WTC11 (cell line): ENCODE measurements around the gene CAMKMT. TPM values are rescaled to one million over a fixed set of nuclear protein-coding genes. Genes with fewer than 3 reads are reported as not detected.
A peak's percentile ranks its signal among the peaks of the same experiment; 100 is the strongest.

Experiments used
- ATAC-seq: fragments of 200-7000 bp; cut with Tn5 transposase; 2 replicates; pipeline ENCODE4 v1.10.0; 2021; ENCODE audit warnings: mild to moderate bottlenecking, moderate library complexity
- CTCF ChIA-PET: fragments of 300-600 bp; sonication (Branson Sonifier 250); formaldehyde crosslinking; loops from one replicate; lab custom pipeline; 2021; ENCODE audit warnings: antibody characterized with exemption; lab: Charles Lee
- POLR2A ChIA-PET: fragments of 350-600 bp; sonication (Branson Sonifier 250); formaldehyde crosslinking; loops from one replicate; lab custom pipeline; 2021; ENCODE audit warnings: antibody characterized with exemption; lab: Charles Lee
- DNase-seq: peaks from one replicate; pipeline ENCODE4 v3.0.0; 2021; ENCODE audit warnings: low spot score
- H3K27ac Mint-ChIP-seq: 2 replicates; pipeline ENCODE4 v1.8.0; 2021; ENCODE audit warnings: mixed read lengths
- H3K27me3 Mint-ChIP-seq: 2 replicates; pipeline ENCODE4 v1.8.0; 2021; ENCODE audit warnings: low read depth, mild to moderate bottlenecking, moderate library complexity, mixed read lengths
- H3K36me3 Mint-ChIP-seq: 2 replicates; pipeline ENCODE4 v1.8.0; 2021; ENCODE audit warnings: mixed read lengths
- H3K4me1 Mint-ChIP-seq: 2 replicates; pipeline ENCODE4 v1.8.0; 2022; ENCODE audit warnings: mixed read lengths
- H3K4me3 Mint-ChIP-seq: 2 replicates; pipeline ENCODE4 v1.8.0; 2021; ENCODE audit warnings: mild to moderate bottlenecking, moderate library complexity, mixed read lengths
- H3K9me3 Mint-ChIP-seq: 2 replicates; pipeline ENCODE4 v1.8.0; 2021; ENCODE audit warnings: mixed read lengths
- ATF1 ChIP-seq: sonication (generic); formaldehyde crosslinking; IDR thresholded peaks from 2 replicates; pipeline ENCODE4 v1.8.1; 2023; ENCODE audit warnings: mild to moderate bottlenecking, moderate library complexity, missing genetic modification reagents
- CBFB ChIP-seq: sonication (generic); formaldehyde crosslinking; IDR thresholded peaks from 2 replicates; pipeline ENCODE4 v1.8.1; 2022; ENCODE audit warnings: mild to moderate bottlenecking, low read depth, missing genetic modification reagents
- ETV6 ChIP-seq: sonication (generic); formaldehyde crosslinking; IDR thresholded peaks from 2 replicates; pipeline ENCODE4 v1.8.1; 2022; ENCODE audit warnings: mild to moderate bottlenecking, missing genetic modification reagents
- FOXJ3 ChIP-seq: sonication (generic); formaldehyde crosslinking; IDR thresholded peaks from 2 replicates; pipeline ENCODE4 v1.9.0; 2021; ENCODE audit warnings: missing genetic modification reagents, mild to moderate bottlenecking, borderline replicate concordance
- GABPB1 ChIP-seq: sonication (generic); formaldehyde crosslinking; IDR thresholded peaks from 2 replicates; pipeline ENCODE4 v1.8.1; 2023; ENCODE audit warnings: mild to moderate bottlenecking, missing genetic modification reagents
- GTF2I ChIP-seq: fragments of 250-450 bp; sonication (Bioruptor Pico); conservative IDR thresholded peaks from 2 replicates; pipeline ENCODE4 v1.4.0; 2021; ENCODE audit warnings: mild to moderate bottlenecking
- HMGA2 ChIP-seq: fragments of 250-450 bp; sonication (Bioruptor Pico); IDR thresholded peaks from 2 replicates; pipeline ENCODE4 v1.4.0; 2021; ENCODE audit warnings: mild to moderate bottlenecking, moderate library complexity
- IRF2 ChIP-seq: sonication (generic); formaldehyde crosslinking; IDR thresholded peaks from 2 replicates; pipeline ENCODE4 v1.8.0; 2022; ENCODE audit warnings: low read depth, missing genetic modification reagents, borderline replicate concordance
- KAT7 ChIP-seq: sonication (generic); formaldehyde crosslinking; IDR thresholded peaks from 2 replicates; pipeline ENCODE4 v1.8.1; 2023; ENCODE audit warnings: missing genetic modification reagents, mild to moderate bottlenecking, borderline replicate concordance
- NFYB ChIP-seq: sonication (generic); formaldehyde crosslinking; conservative IDR thresholded peaks from 2 replicates; pipeline ENCODE4 v1.8.0; 2022; ENCODE audit warnings: low read depth, missing genetic modification reagents
- PRRX2 ChIP-seq: fragments of 250-450 bp; sonication (Bioruptor Pico); IDR thresholded peaks from 2 replicates; pipeline ENCODE4 v1.8.0; 2021; ENCODE audit warnings: mild to moderate bottlenecking
- SP1 ChIP-seq: sonication (generic); formaldehyde crosslinking; conservative IDR thresholded peaks from 2 replicates; pipeline ENCODE4 v1.8.1; 2022; ENCODE audit warnings: missing genetic modification reagents
- TCF7 ChIP-seq: sonication (generic); formaldehyde crosslinking; IDR thresholded peaks from 2 replicates; pipeline ENCODE4 v1.8.0; 2022; ENCODE audit warnings: mild to moderate bottlenecking, low read depth, missing genetic modification reagents, moderate library complexity
- TEAD4 ChIP-seq: sonication (generic); formaldehyde crosslinking; IDR thresholded peaks from 2 replicates; pipeline ENCODE4 v1.8.0; 2022; ENCODE audit warnings: mild to moderate bottlenecking, missing genetic modification reagents
- TP53 ChIP-seq: sonication (generic); formaldehyde crosslinking; IDR thresholded peaks from 2 replicates; pipeline ENCODE4 v1.8.1; 2023; ENCODE audit warnings: mild to moderate bottlenecking, missing genetic modification reagents
- ZNF416 ChIP-seq: fragments of 250-450 bp; sonication (Bioruptor Pico); IDR thresholded peaks from 2 replicates; pipeline ENCODE4 v1.9.0; 2021; ENCODE audit warnings: mild to moderate bottlenecking, inconsistent platforms
- total RNA-seq: library from RNA; stranded (reverse); gene quantifications from 3 replicates; pipeline ENCODE4 v1.2.3, GENCODE V29; 2021
- TF ChIP-seq, protein P1 (sequence below): sonication (generic); formaldehyde crosslinking; IDR thresholded peaks from 2 replicates; pipeline ENCODE4 v1.8.0; 2023; ENCODE audit warnings: missing genetic modification reagents, mild to moderate bottlenecking, borderline replicate concordance
- TF ChIP-seq, protein P2 (sequence below): sonication (generic); formaldehyde crosslinking; IDR thresholded peaks from 2 replicates; pipeline ENCODE4 v1.8.0; 2022; ENCODE audit warnings: mild to moderate bottlenecking, missing genetic modification reagents
- TF ChIP-seq, protein P3 (sequence below): fragments of 250-450 bp; sonication (Bioruptor Pico); IDR thresholded peaks from 2 replicates; pipeline ENCODE4 v1.8.0; 2021; ENCODE audit warnings: mild to moderate bottlenecking
- TF ChIP-seq, protein P4 (sequence below): fragments of 250-450 bp; sonication (Bioruptor Pico); conservative IDR thresholded peaks from 2 replicates; pipeline ENCODE4 v1.9.0; 2021; ENCODE audit warnings: mild to moderate bottlenecking
- TF ChIP-seq, protein P5 (sequence below): fragments of 250-450 bp; sonication (Bioruptor Pico); IDR thresholded peaks from 2 replicates; pipeline ENCODE4 v1.9.0; 2021; ENCODE audit warnings: moderate library complexity, mild to moderate bottlenecking, inconsistent platforms, borderline replicate concordance
- TF ChIP-seq, protein P6 (sequence below): sonication (generic); formaldehyde crosslinking; IDR thresholded peaks from 2 replicates; pipeline ENCODE4 v1.8.1; 2022; ENCODE audit warnings: low read depth, mild to moderate bottlenecking, moderate library complexity, missing genetic modification reagents, borderline replicate concordance

Gene CAMKMT
- total RNA-seq, 1 experiment from 2014 or later, result 20.6 TPM

DNA sequence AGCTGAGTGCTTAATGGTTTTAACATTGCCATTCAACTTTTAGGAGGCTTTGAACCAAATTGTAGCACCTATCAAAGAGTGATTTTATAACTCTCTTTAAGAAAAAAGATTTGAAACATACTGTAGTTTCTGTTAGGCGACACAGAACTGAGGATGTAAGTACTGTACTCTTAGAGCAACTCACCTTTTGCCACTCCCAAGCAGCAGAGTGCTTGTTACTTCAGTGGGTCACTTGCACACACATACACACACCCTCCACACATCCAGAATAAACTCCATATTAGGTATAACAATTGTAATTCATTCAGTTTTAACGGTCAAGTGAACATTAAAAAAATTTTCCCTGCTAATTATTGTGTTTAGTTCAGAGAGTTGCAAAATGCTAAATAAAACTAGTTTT lies 118.3 kb downstream of the CAMKMT start:
- TF ChIP-seq KAT7 (CRISPR knock-in tag) (no peak), ATF1 (CRISPR knock-in tag) (no peak), NFYB (CRISPR knock-in tag) (no peak), ETV6 (CRISPR knock-in tag) (no peak), IRF2 (CRISPR knock-in tag) (no peak)
- TF ChIP-seq, all 79 proteins: peak for 0
- H3K27ac Mint-ChIP-seq, result 0 out of 2 replicates have a peak overlapping the region, but pooled peaks have one; percentile 31
- POLR2A ChIA-PET, result no interaction called here
- no peaks in the 10 kb centered on the region for H3K27me3 Mint-ChIP-seq
- H3K36me3 Mint-ChIP-seq, result no peaks in the 10 kb centered on the region
- ATAC-seq (no peak), DNase-seq (no peak)
- CTCF ChIA-PET, result interaction anchor here (0.6 to 3.7 kb wide), 81 partner anchors 10 to 493 kb away, joined by 3 to 57 read pairs (median 5); partner anchors contain the start of genes CAMKMT and PREPL
- H3K9me3 Mint-ChIP-seq, result no peaks in the 10 kb centered on the region
- no peak overlapping the region for H3K4me3 Mint-ChIP-seq
- peaks cover 29% of the 10 kb centered on the region for H3K4me1 Mint-ChIP-seq

DNA sequence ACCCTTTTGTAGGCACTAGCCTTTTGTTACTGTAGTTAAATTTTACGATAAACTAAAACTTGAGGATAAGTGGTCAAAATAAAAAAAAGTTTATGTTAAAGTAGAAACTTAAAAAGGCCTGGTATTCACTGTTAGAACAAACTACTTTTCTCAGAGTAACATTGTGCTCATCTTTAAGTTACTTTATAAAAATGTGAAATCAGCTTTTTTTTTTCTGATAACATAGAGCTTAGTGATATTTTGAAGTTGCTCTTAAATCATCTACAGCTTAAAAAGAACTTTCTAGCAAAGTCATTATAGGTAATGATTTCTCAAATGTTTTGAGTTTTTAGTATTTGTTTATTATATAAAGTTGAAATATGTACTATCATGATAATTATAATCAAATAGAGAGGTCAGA lies 125.3 kb downstream of the CAMKMT start:
- DNase-seq (no peak), ATAC-seq (no peak)
- H3K36me3 Mint-ChIP-seq, result no peaks in the 10 kb centered on the region
- ChIA-PET POLR2A (no interaction called here), CTCF (no interaction called here)
- no peak overlapping the region for H3K4me3 Mint-ChIP-seq
- no peaks in the 10 kb centered on the region for H3K9me3 Mint-ChIP-seq
- H3K27me3 Mint-ChIP-seq, result no peaks in the 10 kb centered on the region; the same call in 1 of the 2 replicates
- no peaks in the 10 kb centered on the region for H3K4me1 Mint-ChIP-seq
- TF ChIP-seq, protein P1, sequence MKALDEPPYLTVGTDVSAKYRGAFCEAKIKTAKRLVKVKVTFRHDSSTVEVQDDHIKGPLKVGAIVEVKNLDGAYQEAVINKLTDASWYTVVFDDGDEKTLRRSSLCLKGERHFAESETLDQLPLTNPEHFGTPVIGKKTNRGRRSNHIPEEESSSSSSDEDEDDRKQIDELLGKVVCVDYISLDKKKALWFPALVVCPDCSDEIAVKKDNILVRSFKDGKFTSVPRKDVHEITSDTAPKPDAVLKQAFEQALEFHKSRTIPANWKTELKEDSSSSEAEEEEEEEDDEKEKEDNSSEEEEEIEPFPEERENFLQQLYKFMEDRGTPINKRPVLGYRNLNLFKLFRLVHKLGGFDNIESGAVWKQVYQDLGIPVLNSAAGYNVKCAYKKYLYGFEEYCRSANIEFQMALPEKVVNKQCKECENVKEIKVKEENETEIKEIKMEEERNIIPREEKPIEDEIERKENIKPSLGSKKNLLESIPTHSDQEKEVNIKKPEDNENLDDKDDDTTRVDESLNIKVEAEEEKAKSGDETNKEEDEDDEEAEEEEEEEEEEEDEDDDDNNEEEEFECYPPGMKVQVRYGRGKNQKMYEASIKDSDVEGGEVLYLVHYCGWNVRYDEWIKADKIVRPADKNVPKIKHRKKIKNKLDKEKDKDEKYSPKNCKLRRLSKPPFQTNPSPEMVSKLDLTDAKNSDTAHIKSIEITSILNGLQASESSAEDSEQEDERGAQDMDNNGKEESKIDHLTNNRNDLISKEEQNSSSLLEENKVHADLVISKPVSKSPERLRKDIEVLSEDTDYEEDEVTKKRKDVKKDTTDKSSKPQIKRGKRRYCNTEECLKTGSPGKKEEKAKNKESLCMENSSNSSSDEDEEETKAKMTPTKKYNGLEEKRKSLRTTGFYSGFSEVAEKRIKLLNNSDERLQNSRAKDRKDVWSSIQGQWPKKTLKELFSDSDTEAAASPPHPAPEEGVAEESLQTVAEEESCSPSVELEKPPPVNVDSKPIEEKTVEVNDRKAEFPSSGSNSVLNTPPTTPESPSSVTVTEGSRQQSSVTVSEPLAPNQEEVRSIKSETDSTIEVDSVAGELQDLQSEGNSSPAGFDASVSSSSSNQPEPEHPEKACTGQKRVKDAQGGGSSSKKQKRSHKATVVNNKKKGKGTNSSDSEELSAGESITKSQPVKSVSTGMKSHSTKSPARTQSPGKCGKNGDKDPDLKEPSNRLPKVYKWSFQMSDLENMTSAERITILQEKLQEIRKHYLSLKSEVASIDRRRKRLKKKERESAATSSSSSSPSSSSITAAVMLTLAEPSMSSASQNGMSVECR (CRISPR knock-in tag), result no peak
- no peak for TF ChIP-seq ZNF416 (CRISPR knock-in tag)
- TF ChIP-seq, protein P2, sequence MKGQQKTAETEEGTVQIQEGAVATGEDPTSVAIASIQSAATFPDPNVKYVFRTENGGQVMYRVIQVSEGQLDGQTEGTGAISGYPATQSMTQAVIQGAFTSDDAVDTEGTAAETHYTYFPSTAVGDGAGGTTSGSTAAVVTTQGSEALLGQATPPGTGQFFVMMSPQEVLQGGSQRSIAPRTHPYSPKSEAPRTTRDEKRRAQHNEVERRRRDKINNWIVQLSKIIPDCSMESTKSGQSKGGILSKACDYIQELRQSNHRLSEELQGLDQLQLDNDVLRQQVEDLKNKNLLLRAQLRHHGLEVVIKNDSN (CRISPR knock-in tag), result no peak
- TF ChIP-seq CBFB (CRISPR knock-in tag), result no peak
- TF ChIP-seq TEAD4, result no peak
- no peak overlapping the region for H3K27ac Mint-ChIP-seq

DNA sequence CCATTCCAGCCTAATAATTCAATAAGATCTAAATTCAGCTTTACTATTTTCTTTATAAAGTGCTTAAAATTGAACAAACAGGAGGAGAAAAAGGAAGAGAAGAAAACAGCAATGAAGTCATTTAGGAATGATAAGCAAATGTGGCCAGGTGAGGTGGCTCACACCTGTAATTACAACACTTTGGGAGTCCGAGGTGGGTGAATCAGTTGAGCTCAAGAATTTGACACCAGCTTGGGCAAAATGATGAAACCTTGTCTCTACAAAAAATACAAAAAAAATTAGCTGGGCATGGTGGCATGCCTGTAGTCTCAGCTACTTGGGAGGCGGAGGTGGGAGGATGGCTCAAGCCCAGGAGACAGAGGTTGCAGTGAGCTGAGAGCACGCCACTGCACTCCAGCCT lies 129.0 kb downstream of the CAMKMT start:
- Mint-ChIP-seq H3K4me1 (peaks cover 10% of the 10 kb centered on the region), H3K9me3 (no peaks in the 10 kb centered on the region), H3K27me3 (no peaks in the 10 kb centered on the region; the same call in 1 of the 2 replicates), H3K4me3 (no peak overlapping the region), H3K36me3 (no peaks in the 10 kb centered on the region), H3K27ac (no peak overlapping the region)
- DNase-seq (no peak), ATAC-seq (no peak)
- CTCF ChIA-PET, result interaction anchor here (1.0 to 4.4 kb wide), 2 partner anchors 11 to 465 kb away, joined by 5 to 22 read pairs; no protein-coding TSS in a partner anchor
- POLR2A ChIA-PET, result no interaction called here
- TF ChIP-seq ETV6 (CRISPR knock-in tag), result no peak
- no peak for TF ChIP-seq PRRX2 (CRISPR knock-in tag)
- no peak for TF ChIP-seq ATF1 (CRISPR knock-in tag)
- TF ChIP-seq TP53 (CRISPR knock-in tag), result no peak
- TF ChIP-seq, protein P3, sequence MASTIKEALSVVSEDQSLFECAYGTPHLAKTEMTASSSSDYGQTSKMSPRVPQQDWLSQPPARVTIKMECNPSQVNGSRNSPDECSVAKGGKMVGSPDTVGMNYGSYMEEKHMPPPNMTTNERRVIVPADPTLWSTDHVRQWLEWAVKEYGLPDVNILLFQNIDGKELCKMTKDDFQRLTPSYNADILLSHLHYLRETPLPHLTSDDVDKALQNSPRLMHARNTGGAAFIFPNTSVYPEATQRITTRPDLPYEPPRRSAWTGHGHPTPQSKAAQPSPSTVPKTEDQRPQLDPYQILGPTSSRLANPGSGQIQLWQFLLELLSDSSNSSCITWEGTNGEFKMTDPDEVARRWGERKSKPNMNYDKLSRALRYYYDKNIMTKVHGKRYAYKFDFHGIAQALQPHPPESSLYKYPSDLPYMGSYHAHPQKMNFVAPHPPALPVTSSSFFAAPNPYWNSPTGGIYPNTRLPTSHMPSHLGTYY (CRISPR knock-in tag), result no peak
- TF ChIP-seq FOXJ3, result no peak
- TF ChIP-seq GTF2I (CRISPR knock-in tag), result no peak
- TF ChIP-seq GABPB1 (CRISPR knock-in tag), result no peak
- TF ChIP-seq TCF7, result no peak
- TF ChIP-seq, protein P4, sequence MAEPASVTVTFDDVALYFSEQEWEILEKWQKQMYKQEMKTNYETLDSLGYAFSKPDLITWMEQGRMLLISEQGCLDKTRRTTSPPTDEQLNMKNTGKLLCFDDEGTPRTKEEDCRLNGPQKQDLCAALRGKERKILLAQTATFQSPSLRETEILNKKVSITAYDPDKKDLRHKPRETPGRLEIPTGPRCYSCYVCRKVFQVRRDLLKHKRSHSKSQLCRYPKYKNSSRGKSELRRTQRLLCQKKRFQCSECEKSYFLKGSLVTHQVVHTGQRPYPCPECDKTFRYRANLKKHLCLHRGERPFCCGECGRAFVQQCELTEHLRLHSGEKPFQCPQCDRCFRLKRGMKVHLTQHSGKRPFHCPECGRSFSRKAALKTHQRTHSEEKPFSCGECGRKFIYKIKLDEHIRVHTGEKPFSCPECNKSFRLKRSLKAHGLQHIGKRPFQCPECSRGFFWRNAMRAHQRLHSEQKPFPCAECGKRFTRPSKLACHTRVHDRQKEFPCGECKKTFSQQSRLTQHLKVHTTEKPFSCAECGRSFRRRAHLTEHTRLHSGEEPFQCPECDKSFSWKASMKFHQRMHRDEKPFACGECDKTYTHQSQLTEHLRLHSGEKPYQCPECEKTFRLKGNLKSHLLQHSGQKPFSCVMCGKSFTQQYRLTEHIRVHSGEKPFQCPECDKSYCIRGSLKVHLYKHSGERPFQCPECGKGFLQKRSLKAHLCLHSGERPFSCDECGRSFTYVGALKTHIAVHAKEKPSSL (CRISPR knock-in tag), result no peak
- TF ChIP-seq, protein P5, sequence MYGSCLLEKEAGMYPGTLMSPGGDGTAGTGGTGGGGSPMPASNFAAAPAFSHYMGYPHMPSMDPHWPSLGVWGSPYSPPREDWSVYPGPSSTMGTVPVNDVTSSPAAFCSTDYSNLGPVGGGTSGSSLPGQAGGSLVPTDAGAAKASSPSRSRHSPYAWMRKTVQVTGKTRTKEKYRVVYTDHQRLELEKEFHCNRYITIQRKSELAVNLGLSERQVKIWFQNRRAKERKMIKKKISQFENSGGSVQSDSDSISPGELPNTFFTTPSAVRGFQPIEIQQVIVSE, result no peak
- no peak for TF ChIP-seq HMGA2 (CRISPR knock-in tag)
- TF ChIP-seq SP1 (CRISPR knock-in tag), result no peak
- no peak for TF ChIP-seq IRF2 (CRISPR knock-in tag)
- TF ChIP-seq, protein P6, sequence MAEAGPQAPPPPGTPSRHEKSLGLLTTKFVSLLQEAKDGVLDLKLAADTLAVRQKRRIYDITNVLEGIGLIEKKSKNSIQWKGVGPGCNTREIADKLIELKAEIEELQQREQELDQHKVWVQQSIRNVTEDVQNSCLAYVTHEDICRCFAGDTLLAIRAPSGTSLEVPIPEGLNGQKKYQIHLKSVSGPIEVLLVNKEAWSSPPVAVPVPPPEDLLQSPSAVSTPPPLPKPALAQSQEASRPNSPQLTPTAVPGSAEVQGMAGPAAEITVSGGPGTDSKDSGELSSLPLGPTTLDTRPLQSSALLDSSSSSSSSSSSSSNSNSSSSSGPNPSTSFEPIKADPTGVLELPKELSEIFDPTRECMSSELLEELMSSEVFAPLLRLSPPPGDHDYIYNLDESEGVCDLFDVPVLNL (CRISPR knock-in tag), result no peak
